ENCODE data around the gene SEC24B.
"Not testable (repeated sequence)": the region's sequence is repeated elsewhere in the genome, so short reads cannot be mapped to it uniquely, and the experiment has no call there.

The SEC24B gene

DNA sequence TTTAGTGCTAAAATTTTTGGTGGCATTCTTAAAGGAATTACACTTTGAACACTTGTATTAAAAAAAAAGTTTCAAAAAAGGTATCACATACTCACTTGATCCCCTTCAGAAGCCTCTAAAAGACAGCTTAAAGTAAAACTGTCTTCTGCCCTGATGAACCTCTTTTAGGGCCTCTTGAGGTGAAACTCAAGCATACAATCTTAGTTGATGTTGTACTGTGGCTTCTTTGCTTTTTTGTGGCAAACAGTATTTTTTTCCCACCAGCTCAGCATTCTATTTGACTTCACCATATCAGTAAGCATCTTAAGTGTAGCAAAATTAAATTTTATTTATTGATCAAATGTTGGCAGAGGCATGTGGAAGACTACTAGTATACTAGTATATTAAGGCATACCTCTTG, 13.7 kb downstream of the SEC24B start:
- H3K9ac ChIP-seq (ENCODE audit: low read length) = no peak overlapping the region
- H3K36me3 ChIP-seq (replicated peaks; ENCODE audit: low read depth, low read length) = peaks cover 33% of the 10 kb centered on the region
- H3K4me1 ChIP-seq (ENCODE audit: low read length) = peaks cover 20% of the 10 kb centered on the region
- no peaks in the 10 kb centered on the region for H3K27me3 ChIP-seq (ENCODE audit: low read depth, low read length)
- H4K20me1 ChIP-seq (ENCODE audit: insufficient read depth, low read length) = peaks cover 77% of the 10 kb centered on the region
- H3K79me2 ChIP-seq (ENCODE audit: low read length) = peaks cover 92% of the 10 kb centered on the region
- H3K9me3 ChIP-seq (ENCODE audit: insufficient read depth, low read length) = peaks cover 5% of the 10 kb centered on the region; the same call in 1 of the 2 replicates
- H3K4me3 ChIP-seq (ENCODE audit: low read length) = no peak overlapping the region
- TF ChIP-seq, protein P1, sequence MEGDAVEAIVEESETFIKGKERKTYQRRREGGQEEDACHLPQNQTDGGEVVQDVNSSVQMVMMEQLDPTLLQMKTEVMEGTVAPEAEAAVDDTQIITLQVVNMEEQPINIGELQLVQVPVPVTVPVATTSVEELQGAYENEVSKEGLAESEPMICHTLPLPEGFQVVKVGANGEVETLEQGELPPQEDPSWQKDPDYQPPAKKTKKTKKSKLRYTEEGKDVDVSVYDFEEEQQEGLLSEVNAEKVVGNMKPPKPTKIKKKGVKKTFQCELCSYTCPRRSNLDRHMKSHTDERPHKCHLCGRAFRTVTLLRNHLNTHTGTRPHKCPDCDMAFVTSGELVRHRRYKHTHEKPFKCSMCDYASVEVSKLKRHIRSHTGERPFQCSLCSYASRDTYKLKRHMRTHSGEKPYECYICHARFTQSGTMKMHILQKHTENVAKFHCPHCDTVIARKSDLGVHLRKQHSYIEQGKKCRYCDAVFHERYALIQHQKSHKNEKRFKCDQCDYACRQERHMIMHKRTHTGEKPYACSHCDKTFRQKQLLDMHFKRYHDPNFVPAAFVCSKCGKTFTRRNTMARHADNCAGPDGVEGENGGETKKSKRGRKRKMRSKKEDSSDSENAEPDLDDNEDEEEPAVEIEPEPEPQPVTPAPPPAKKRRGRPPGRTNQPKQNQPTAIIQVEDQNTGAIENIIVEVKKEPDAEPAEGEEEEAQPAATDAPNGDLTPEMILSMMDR (IDR thresholded peaks at IDR 0.05; ENCODE audit: low read depth, low read length) = no peak
- TF ChIP-seq EZH2phosphoT487 (IDR thresholded peaks at IDR 0.05; ENCODE audit: low read depth) = no peak
- H3K27ac ChIP-seq (ENCODE audit: low read length) = no peak overlapping the region
- no peak overlapping the region for H3K4me2 ChIP-seq (ENCODE audit: low read length)
- no peak overlapping the region for H2AFZ ChIP-seq (ENCODE audit: low read depth, low read length)

DNA sequence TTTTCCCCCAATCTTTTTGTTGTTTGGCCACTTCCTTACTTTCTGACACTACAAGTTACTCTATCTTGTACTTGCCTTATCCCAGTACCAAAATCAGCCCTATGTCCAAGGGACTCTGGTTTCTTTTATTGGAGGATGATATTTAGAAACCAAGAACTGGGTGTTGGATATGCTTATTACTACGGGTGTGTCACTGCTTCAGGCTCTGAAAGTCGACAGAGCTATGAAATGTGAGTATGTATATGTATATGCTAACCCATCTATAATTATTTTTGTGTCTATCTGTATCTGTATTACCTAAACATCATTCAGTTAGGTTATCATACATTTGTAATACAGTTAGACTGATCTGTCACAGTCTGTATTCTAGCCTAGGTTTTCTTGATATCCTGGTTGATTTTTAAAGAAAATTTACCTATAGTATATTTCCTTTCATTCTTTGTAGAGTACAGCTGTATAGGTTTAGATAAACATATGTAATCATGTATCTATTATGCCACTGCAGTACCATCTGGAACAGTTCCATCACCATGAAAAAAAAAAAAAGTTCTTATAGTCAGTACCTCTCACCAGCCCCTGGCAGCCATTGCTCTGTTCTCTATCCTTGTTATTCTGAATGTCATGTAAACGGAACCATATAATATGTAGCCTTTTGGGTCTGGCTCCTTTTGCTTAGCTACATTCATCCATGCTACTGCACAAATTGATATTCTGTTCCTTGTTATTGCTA, 18.1 kb downstream of the SEC24B start:
- Histone ChIP-seq H2AFZ (ENCODE audit: low read depth, low read length) (no peak overlapping the region), H3K4me1 (ENCODE audit: low read length) (no peaks in the 10 kb centered on the region; the same call in 1 of the 2 replicates), H3K9me3 (ENCODE audit: insufficient read depth, low read length) (no peaks in the 10 kb centered on the region), H3K4me3 (ENCODE audit: low read length) (no peak overlapping the region), H3K4me2 (ENCODE audit: low read length) (no peak overlapping the region), H3K27me3 (ENCODE audit: low read depth, low read length) (no peaks in the 10 kb centered on the region), H3K9ac (ENCODE audit: low read length) (no peak overlapping the region), H4K20me1 (ENCODE audit: insufficient read depth, low read length) (peaks cover 67% of the 10 kb centered on the region), H3K36me3 (replicated peaks; ENCODE audit: low read depth, low read length) (peaks cover 23% of the 10 kb centered on the region), H3K79me2 (ENCODE audit: low read length) (peaks cover 92% of the 10 kb centered on the region), H3K27ac (ENCODE audit: low read length) (no peak overlapping the region)
- TF ChIP-seq, protein P1 (IDR thresholded peaks at IDR 0.05; ENCODE audit: low read depth, low read length) = no peak
- no peak for TF ChIP-seq EZH2phosphoT487 (IDR thresholded peaks at IDR 0.05; ENCODE audit: low read depth)

DNA sequence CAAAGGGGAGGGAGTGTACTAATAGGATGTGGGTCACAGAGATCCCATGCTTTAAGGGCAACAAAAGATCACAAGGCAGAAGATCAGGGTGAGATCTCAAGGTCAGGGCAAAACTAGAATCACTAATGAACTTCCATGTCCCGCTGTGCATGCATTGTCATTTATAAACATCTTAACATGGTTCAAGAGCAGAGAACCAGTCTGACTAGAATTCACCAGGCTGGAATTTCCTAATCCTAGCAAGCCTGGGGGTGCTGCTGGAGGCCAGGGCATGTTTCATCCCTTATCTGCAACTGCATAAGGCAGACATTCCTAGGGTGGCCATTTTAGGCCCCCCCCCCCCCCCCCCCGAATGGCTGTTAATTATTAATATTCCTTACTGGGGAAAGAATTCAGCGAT, 19.5 kb downstream of the SEC24B start:
- H3K27ac ChIP-seq (ENCODE audit: low read length); H3K4me3 ChIP-seq (ENCODE audit: low read length); H3K9ac ChIP-seq (ENCODE audit: low read length); H3K9me3 ChIP-seq (ENCODE audit: insufficient read depth, low read length); H2AFZ ChIP-seq (ENCODE audit: low read depth, low read length); H3K4me1 ChIP-seq (ENCODE audit: low read length); H3K27me3 ChIP-seq (ENCODE audit: low read depth, low read length); H3K4me2 ChIP-seq (ENCODE audit: low read length): not testable (repeated sequence)
- peaks cover 25% of the 10 kb centered on the region for H3K36me3 ChIP-seq (replicated peaks; ENCODE audit: low read depth, low read length)
- H4K20me1 ChIP-seq (ENCODE audit: insufficient read depth, low read length) = peaks cover 63% of the 10 kb centered on the region
- H3K79me2 ChIP-seq (ENCODE audit: low read length) = peaks cover 92% of the 10 kb centered on the region

DNA sequence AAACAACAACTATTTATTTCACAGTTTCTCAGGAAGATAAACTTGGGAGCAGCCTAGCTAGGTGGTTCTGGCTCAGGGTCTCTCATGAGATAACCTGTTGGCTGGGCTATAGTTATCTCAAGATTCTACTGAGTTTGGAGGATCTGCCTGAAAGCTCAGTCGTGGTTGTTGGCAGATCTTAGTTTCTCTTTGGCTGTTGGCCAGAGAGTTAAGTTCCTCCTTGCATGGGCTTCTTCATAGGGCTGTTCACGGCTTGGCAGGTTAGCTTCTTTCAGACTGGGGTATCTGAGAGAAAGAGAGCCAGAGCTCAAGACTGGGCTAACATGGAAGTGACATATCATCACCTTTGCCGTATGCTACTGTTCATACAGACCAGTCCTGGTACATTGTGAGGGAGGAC, 28.7 kb downstream of the SEC24B start:
- peaks cover 7% of the 10 kb centered on the region for H3K4me1 ChIP-seq (ENCODE audit: low read length)
- peaks cover 32% of the 10 kb centered on the region for H3K36me3 ChIP-seq (replicated peaks; ENCODE audit: low read depth, low read length)
- no peak overlapping the region for H3K4me2 ChIP-seq (ENCODE audit: low read length)
- H3K27ac ChIP-seq (ENCODE audit: low read length) = no peak overlapping the region
- H3K4me3 ChIP-seq (ENCODE audit: low read length) = no peak overlapping the region
- no peak overlapping the region for H3K9ac ChIP-seq (ENCODE audit: low read length)
- H3K79me2 ChIP-seq (ENCODE audit: low read length) = peaks cover 80% of the 10 kb centered on the region
- no peaks in the 10 kb centered on the region for H3K27me3 ChIP-seq (ENCODE audit: low read depth, low read length)
- H4K20me1 ChIP-seq (ENCODE audit: insufficient read depth, low read length) = peaks cover 35% of the 10 kb centered on the region
- no peak overlapping the region for H2AFZ ChIP-seq (ENCODE audit: low read depth, low read length)
- H3K9me3 ChIP-seq (ENCODE audit: insufficient read depth, low read length) = no peaks in the 10 kb centered on the region
- TF ChIP-seq EZH2phosphoT487 (IDR thresholded peaks at IDR 0.05; ENCODE audit: low read depth) = no peak
- TF ChIP-seq, protein P1 (IDR thresholded peaks at IDR 0.05; ENCODE audit: low read depth, low read length) = no peak
